ENCODE results near the gene P3H1.

P3H1 gene

GRCh38 chr1:42744148-42744413 lies 22.7 kb downstream of the P3H1 start:
- no peak for DNase-seq (ENCODE audit: low spot score)

DNA sequence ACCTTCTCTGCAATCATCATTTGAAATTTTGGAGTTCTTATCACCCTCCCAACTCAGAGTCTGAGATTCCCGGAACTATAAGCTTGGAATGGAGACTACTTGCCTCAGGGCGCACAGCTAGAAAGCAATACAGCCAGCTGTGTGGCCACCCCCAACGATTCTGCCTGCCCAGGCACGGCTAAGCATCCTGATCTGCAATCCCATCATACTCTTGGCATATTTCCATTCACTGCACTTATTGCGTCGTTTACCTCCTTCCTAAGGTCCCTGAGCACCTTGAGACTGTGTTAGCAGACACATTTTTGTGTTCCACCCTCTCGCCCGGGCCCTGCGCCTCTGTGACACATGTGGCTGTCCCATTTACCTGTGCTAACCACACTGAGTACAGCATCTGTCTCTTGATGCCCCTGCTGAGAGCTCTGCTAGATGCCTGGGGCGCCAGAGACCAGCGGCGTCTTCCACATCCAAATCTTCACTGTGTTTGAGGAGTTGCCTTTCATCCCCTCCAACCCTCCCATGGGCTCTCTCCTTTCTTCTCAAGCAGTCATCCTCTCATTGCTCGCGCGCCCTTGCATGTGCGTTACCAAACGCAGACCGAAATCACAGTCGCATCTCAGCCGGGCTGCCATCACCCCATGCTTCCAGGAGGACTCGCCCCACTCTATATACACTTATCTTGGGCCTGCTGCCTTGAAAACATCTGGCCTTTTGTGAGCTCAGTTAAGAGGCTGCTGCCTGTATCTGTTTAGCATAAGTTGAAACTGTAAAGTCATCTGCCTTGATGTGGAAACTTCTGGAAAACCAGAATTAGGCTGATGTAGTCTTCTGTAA lies 23.3 kb downstream of the P3H1 start:
- DNase-seq (ENCODE audit: low spot score): no peak

- DNase-seq (ENCODE audit: low spot score): no peak
Measured at GRCh38 chr1:42742617-42743316, 24.1 kb downstream of the P3H1 start.

- no peak for DNase-seq (ENCODE audit: low spot score)
Measured at GRCh38 chr1:42742141-42742540, 24.7 kb downstream of the P3H1 start.

- no peak for DNase-seq (ENCODE audit: low spot score)
Measured at GRCh38 chr1:42741706-42742105, 25.1 kb downstream of the P3H1 start.

- DNase-seq (ENCODE audit: low spot score): no peak
Measured at GRCh38 chr1:42740851-42741580, 25.8 kb downstream of the P3H1 start.

DNA sequence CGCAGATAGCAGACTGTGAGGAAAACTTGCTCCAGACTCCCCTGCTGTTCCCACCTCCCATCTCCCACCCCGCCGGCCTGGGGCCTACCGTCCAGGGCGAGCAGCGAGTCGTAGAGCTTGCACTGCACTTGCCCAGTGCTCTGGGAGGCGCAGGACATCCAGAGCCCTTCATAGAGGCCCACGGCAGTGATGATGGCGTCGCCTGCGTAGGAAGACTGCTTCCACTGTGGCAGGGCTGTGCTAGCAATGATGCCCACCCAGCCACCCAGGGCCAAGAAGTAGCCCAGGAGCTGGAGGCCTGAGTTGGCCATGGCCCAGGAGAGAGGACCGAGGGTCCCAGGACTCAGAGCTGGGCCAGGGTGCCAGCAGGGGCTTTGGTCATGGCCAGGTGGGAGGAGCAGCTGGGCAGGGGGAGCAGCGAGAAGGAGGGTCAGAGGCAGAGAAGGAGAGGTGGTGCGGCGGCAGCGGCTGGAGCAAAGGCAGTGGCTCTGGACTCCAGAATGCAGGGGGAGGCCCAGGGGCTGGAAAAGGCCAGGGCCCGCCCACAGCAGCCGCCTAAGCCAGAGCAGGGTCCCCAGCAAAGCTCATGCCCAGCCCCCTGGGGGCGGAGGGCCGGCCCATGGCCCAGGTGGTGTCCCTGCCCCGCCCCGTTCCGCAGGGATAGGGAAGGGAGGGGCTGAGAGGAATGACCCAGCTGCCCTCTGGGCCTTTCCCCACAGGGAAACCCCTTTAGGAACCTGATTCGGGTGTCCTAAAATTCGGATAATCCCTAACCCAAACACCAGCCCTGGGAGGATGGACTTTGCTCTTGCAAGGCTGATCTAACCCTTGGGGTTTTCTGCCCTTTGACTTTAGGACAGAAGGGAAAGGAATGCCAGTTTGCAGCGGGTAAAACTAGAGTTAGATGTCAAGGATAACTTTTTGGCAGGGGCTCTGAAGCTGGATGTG lies 26.8 kb downstream of the P3H1 start, which contains the start of gene CLDN19:
Gene CLDN19, minus strand, starts transcription at position 484 of the 948 bp plus-strand sequence. Its CDS starts 173 bp downstream, at position 311.
- no peak for DNase-seq (ENCODE audit: low spot score)

GRCh38 chr1:42738678-42739226 lies 28.1 kb downstream of the P3H1 start:
- DNase-seq (ENCODE audit: low spot score): no peak

DNA sequence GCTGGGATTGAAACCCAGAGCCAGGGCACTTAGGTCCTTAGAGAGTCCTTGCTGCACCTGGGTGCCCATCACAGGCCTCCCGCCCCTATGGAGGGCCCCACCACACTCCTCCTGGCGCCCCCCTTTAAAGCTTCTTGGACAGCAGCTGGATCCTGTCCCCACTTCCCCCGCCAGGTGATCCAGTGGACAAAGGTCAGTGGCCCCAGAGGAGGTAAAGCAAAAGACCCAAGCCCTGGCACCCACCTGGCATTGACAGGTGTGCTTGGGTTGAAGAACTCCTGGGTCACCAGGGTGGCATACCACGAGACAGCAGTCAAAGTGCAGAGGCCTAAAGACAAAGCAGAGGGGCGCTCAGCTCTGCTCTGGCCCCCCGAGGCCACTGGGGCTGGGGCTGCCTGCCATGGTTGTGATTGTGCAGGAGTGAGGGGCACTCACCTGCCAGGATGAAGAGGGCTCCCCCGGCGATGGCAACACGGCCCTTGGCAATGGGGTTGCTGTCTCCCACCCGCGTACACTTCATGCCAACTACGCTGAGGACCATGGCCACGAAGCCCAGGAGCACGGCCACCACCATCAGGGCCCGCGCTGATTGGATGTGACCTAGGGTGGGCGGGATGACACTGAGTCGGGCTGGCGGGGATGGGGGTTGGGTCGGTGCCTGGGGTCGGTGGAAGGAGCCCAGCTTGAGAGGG lies 28.7 kb downstream of the P3H1 start:
- DNase-seq (ENCODE audit: low spot score): no peak

GRCh38 chr1:42737257-42737656 lies 29.6 kb downstream of the P3H1 start:
- DNase-seq (ENCODE audit: low spot score): no peak

- no peak for DNase-seq (ENCODE audit: low spot score)
Measured at GRCh38 chr1:42736571-42737200, 30.1 kb downstream of the P3H1 start.

DNA sequence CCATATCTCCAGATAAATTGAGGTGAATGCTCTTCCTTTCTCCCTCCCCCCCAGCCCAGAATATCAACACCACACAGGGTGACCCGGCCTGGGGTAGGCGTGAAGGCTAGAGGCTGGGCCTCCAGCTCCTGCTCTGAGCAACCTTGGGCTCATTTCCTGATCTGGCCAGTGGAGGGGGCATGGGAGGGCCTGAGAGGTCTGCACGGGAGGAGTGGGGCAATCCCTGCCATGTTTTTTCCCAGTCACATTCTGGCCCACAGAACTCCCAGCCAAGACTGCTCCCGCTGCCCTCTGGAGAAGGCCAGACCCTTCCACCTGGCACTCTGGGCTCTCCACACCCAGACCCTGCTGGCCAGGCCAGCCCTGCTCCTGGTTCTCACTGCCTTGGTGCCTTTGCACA lies 30.7 kb downstream of the P3H1 start:
- no peak for DNase-seq (ENCODE audit: low spot score)

DNA sequence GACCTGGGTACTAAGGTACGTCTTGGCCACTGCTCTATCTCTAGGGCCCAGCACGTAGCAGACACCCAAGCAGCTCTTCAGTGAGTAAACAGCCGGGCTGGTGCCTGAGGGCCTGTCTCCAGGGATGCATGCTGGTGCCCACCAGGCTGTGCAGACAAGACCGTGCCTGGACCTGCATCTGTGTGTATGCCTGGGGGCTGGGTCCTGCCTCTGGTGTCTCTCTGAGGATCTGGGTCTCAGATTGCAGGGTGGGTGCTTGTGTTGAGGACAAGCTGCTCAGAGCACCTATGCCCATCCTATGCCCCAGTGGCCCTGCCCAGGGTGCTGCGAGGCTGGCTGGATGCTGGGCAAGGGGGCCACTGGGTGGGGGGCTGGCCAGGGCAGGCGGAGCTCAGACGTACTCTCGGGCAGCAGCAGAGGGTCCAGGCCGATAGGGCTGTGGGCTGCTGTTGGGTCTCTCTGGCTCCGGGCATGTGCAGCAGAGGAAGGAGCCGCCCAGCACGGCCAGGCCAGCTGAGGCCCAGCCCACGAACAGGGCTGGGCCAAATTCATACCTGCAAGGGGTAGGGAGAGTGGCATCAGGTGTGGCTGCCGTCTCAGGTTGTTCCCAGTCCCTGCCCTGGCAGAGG lies 31.2 kb downstream of the P3H1 start:
- DNase-seq (ENCODE audit: low spot score): no peak

GRCh38 chr1:42735056-42735455 lies 31.8 kb downstream of the P3H1 start:
- DNase-seq (ENCODE audit: low spot score): no peak

GRCh38 chr1:42734201-42735035 lies 32.4 kb downstream of the P3H1 start:
- DNase-seq (ENCODE audit: low spot score): no peak

DNA sequence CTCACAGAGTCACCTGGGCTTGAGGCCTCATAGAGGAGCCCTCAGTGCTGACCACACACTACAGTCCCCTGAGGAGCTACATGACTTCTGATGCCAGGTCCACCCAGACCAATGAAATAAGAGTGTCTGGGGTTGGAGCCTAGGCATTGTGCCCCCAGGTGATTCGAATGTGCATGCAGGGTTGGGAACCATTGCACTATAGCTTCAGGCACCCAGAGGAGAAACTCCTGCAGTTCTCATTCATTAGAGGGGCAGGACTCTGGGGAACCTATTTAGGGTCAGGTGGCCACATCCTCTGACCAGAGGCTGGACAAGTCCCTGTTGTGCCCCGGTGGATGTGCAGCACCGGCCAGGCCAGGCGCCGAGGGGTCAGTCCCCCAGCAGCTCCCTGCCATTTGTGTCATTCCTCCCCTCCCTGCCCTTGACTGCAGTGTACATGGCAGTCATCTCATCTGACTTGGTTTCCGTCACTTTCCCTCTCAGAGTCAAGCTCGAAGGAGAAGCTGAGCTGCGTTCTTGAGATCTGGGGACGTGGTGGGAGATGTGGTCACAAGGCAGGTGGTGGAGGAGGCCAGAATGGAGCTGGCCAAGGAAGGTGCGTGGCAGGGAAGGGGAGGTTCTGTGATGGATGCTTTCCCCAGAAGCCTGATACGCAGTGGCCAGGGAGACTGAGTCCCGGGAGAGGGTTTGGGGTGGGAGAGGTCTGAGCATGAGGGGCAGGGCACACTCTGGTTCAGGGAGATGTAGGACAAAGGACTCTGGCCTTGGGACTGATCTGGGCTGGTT lies 33.2 kb downstream of the P3H1 start:
- DNase-seq (ENCODE audit: low spot score): no peak

DNA sequence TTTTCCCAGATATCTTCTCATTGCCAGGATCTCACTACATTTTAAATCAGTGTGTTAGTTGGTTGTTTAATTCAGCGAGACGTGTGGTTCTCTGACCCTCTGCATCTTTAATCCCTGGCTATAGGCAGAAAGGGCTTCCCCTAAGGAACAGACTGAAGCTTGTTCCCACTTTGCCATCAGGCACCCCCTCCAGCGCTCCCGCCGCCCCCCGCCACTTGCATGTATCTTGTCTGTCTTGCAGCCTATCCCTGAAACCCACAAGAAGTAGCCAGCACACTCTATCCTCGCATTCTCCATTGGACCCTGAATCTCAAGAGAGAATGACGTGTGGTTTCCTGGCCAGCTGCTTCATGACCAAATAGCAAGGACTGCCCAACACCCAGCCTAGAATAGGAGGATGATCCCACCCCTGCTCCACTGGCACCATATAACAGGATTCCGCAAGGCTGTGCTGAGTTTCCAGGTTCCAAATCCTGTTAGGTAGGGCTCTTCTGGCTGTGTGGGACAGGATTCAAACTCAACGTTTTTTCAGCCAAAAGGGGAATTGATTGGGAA lies 34.6 kb downstream of the P3H1 start:
- DNase-seq (ENCODE audit: low spot score): no peak

DNA sequence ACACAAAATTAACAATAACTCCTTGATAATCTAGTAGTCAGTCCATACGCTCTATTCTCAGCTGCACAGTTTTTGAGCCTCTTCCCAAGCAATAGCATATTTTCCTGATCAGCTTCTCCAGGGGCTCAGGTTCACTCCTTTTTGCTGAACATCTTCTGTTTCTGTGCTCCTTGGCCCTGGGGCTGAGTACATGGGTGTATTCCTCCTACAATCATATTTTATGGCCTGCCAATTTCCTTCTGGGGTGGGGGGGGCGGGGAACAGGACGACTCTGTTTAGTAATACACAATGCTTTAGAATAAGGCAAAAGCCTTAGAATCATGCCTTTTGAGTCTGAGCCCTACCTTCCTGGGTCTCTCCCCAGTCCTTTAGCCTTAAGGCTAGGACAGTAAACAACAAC lies 35.2 kb downstream of the P3H1 start:
- DNase-seq (ENCODE audit: low spot score): no peak
